GM20000 (cell line): ENCODE measurements around the gene BRIP1.

Source experiments
- DNase-seq: peaks from one replicate; pipeline ENCODE4 v3.0.0; 2012; ENCODE audit warnings: low spot score
- CTCF ChIP-seq: IDR thresholded peaks from 2 replicates; pipeline ENCODE4 v1.5.1; 2012; ENCODE audit warnings: mild to moderate bottlenecking, control low read depth; ENCODE audit errors: extremely low read depth, missing control alignments

The BRIP1 gene

GRCh38 chr17:61846088-61846487, 17.2 kb downstream of the BRIP1 start:
- DNase-seq = no peak
- no peak for TF ChIP-seq CTCF

GRCh38 chr17:61843435-61843834, 19.9 kb downstream of the BRIP1 start:
- no peak for TF ChIP-seq CTCF
- no peak for DNase-seq

DNA sequence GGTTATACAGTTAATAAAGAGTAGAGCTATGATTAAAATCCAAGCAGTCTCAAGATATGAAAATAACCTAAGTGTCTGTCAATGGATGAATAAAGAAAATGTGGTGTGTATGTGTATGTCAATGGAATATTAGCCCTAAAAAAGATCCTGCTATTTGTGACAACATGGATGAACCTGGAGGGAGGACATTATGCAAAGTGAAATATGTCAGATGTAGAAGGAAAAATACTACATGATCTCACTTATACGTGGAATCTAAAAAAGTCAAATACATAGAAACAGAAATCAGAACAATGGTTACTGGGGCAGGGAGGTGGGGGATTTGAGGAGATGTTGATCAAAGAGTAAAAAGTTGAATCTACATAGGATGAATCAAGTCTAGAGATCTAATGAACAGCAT, 20.4 kb downstream of the BRIP1 start:
- DNase-seq = no peak
- TF ChIP-seq CTCF = no peak

DNA sequence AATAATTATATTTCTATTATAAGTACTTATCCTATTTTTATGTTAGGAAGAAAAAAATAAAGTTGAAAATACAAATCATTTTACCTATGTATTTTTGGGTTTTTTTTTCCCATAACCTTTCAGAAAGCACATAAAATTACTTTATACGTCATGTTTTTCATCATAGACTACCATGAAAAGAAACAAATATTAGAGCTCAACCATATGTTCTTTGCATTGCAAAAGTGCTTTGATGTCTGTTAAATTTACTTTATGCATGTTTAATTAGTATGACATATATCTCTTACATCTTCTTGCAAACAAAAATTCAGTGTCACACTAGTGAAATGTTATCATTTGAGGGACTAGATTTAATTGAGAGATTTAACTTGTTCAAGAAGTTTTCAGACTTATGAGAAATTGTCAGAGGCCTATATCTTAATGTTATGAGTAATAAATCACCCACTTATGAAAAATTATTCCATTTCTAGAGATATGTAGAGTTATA, 24.0 kb downstream of the BRIP1 start:
- TF ChIP-seq CTCF = no peak
- no peak for DNase-seq

GRCh38 chr17:61837175-61838051, 25.9 kb downstream of the BRIP1 start:
- TF ChIP-seq CTCF = peak; percentile 60
- peak; percentile 32 for DNase-seq

- no peak for TF ChIP-seq CTCF
These were observed 26.8 kb downstream of the BRIP1 start for GRCh38 chr17:61836266-61837174.

GRCh38 chr17:61835606-61836005, 27.7 kb downstream of the BRIP1 start:
- no peak for DNase-seq
- no peak for TF ChIP-seq CTCF

More at GRCh38 chr17:61836266-61837174, 26.8 kb downstream of the BRIP1 start:
- no peak for DNase-seq
